GM21717 (cell line): ENCODE data around the gene POU3F3.

Experiments
- ATAC-seq: cut with Tn5 transposase; IDR thresholded peaks from one replicate; pipeline ENCODE4 v1.9.1; 2021; ENCODE audit warnings: mild to moderate bottlenecking, moderate library complexity; ENCODE audit not compliant: unreplicated experiment

The POU3F3 gene

GRCh38 chr2:104872866-104873688, 19.2 kb downstream of the POU3F3 start:
- peak; percentile 92 for ATAC-seq

DNA sequence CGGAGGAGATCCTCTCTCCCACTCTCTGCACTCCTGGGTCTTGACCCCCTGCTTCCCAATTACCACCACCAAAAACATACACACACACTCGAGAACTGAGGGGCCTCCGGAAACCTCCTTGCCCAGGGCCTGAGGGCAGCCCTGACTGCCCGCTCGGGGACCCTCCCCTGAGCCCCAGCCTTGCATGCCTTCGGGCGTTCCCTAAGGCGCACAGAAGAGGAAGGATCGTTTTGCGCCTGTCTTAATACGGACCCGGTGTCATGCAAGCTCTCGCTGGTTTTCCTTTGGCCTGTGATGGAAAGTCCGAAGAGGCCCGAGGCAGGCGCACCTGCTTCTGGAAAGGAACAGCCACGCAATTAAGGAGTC, 19.8 kb downstream of the POU3F3 start:
- no peak for ATAC-seq

GRCh38 chr2:104874230-104874629, 20.3 kb downstream of the POU3F3 start:
- no peak for ATAC-seq

- ATAC-seq, result no peak
Observed at GRCh38 chr2:104875262-104875661, 21.3 kb downstream of the POU3F3 start.

DNA sequence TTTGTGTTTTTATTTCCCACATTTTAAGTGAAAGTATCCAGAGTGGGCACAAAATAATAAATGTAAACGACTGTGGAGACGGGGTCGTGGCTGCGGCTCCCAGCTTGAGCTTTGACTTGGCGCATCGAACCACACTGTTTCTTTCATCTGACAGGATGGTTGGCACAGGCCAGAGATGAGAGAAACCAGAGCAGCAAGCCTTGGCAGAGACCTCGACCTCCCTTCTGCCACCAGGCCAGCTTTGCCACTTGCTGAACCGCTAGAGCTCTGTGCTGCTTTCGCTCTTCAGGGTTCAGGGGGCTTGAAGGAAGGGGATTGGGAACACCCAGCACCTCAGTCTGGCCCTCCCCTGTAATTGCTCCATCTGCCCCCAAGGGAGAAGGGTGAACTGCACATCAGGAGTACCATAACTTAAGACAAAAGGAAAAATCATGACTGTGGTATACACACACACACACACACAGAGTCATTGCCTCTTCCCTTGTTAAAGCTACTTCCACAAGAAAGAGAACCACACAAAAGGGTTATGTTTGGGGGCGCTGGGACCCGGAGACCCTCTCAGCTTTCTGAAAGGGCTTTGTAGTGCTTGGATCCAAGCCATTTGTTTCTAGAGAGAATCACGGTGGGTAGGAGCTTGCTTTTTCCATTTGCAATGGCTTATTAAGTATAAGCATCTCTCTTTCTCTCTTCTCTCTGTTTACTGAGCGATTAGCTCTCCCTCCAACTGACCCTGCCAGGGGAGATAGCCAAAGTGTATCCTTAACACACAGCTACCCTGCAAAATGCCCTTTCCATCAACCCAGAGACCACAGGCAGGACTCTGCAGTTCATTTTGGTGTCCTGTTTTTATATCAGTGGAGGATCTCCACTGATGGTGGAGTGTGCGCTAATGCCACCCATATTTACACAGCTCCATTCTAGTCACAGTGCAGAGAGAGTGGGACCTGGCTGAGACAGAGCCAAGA, 23.0 kb downstream of the POU3F3 start:
- ATAC-seq, result no peak

DNA sequence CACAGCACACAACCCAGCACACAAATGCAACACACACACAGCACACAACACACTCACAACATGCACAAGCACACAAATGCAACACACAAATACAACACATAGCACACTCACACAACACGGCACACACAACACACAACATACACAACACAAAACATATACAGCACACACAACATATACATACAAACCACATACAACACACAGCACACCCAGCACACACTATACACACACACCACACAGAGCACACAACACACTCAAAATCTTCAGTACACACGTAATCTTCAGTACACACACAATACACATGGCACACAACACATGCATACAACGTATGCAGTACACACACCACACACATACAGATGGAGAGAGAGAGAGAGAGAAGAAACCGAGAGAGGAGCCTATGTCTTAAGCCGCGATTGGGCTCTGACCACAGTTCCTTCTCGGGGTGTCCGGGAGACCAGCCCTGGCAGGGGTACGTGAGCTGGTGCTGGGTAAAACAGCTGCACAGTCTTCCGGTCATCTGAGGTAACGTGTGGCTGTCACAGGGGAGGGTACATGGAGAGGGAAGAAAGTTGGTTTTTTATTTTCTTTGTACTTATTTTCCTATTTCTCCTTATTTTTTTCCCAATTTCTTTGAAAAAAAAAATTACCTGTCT, 25.1 kb downstream of the POU3F3 start:
- no peak for ATAC-seq

DNA sequence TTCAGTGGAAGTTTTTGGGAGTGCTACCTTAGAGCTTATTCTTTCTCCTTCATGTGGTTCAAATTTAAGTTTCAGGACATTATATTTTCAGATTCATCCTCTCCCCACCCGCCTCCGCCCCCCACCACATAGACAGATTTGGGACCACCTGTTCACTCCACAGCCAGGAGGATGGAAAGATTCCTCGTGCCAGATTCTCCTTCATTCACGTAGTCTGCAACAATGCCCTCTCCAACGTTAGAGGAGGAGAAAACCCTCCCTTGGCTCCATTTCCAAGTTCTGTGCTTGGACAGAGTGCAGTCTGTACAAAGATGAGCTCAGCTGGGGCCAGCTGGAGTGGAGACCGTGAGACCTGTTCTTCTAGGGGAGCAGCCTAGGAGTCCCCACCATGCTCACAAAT, 26.2 kb downstream of the POU3F3 start:
- no peak for ATAC-seq

GRCh38 chr2:104883357-104883756, 29.4 kb downstream of the POU3F3 start:
- no peak for ATAC-seq

GRCh38 chr2:104885119-104885782, 31.3 kb downstream of the POU3F3 start:
- ATAC-seq, result no peak

DNA sequence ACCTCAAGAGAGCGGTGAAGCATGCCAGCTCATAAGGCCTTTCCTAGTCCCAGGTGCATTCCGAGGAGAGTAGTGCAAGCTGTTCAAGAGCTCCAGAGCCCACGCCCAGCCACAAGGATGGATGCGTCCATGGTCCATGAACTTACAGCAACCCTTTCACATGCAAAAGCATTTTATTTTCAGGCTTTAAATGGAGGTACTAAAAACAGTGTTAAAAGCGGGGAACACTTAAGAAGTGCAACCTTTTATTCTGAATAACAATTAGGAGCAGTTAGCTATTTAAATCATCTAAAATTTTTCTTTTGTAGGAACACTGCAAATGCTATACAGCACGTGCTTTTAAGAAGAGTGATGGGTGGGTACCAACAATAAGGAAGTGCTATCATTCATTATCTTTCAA, 33.8 kb downstream of the POU3F3 start:
- ATAC-seq, result no peak

- ATAC-seq, result no peak
Observed at GRCh38 chr2:104888489-104889258, 34.8 kb downstream of the POU3F3 start.

DNA sequence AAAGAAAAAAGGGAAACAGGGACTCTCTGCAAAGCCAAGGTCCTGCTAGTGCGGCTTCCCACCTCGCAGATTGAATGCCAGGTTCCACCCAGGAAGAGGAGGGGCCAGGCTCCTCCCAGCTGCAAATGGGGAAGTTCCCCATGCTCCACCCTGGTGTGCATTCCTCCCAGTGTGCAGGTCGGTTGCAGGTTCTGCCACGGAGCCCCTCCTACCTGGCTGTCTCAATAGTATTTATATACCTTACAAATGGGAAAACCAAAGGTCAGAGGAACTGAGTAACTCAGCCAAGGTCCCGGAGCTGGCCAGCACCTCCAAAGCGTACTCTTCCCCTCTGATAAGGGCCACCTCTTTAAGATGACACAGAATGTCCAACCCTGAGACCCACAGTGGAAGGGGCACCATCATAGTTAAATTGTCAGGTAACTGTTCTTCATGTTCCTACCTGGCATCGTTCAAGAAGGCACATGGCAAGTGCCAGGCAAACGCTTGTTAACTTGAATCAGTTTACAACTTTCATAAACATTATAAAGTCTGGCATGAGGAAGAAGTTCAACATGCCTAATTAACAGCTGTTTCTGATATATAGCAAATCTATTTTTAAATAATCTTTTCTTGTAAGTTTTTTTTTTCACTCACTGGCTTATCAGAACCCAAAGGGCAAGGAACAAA, 35.5 kb downstream of the POU3F3 start:
- no peak for ATAC-seq

- no peak for ATAC-seq
Observed at GRCh38 chr2:104889960-104890684, 36.2 kb downstream of the POU3F3 start.

DNA sequence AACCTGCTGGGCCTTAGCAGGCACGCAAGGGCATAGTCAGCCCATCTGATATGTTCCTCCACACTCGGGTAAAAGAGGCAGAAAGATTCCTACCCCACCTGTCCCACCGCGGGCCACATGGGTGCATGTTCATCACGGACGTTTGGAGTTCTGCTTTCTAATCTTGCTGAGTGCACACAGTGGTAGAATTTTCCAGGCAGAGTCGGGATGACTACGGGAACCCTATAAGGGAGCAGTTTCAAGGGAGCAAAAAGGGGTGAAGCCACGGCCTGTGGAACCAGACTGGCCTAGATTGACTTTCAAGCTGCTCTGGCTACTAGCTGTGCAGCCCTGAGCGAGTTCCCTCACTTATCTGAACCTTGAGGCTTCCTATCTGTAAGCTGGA, 36.8 kb downstream of the POU3F3 start:
- ATAC-seq, result no peak

GRCh38 chr2:104891145-104891544, 37.2 kb downstream of the POU3F3 start:
- ATAC-seq, result no peak

- ATAC-seq, result no peak
Observed at GRCh38 chr2:104896446-104896845, 42.5 kb downstream of the POU3F3 start.

- no peak for ATAC-seq
Observed at GRCh38 chr2:104897515-104898184, 43.7 kb downstream of the POU3F3 start.

DNA sequence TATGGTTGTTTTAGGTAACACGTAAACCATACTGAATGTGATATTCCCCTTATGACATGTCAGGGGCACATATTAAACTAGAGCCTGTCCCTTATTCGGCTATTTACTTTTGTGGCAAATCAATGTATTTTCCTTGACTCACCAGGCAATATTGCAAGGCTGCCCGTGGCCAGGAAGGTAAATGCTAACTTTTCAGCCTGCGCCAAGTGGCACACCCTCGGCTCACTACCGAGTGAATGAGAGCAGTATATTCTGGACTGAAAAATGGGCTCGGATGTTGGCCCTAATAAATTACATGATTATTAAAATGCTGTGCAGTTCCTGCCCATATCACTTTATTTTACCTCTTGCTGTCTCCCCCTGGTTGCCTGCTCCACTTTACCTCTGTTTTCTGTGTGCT, 46.7 kb downstream of the POU3F3 start:
- no peak for ATAC-seq
